Measurements from ENCODE around the gene SLC25A45. TPM values are rescaled to one million over a fixed set of nuclear protein-coding genes. Genes with fewer than 3 reads are reported as not detected.

SLC25A45 gene
- total RNA-seq, 1 experiment from 2014 or later = 8.5 TPM

DNA sequence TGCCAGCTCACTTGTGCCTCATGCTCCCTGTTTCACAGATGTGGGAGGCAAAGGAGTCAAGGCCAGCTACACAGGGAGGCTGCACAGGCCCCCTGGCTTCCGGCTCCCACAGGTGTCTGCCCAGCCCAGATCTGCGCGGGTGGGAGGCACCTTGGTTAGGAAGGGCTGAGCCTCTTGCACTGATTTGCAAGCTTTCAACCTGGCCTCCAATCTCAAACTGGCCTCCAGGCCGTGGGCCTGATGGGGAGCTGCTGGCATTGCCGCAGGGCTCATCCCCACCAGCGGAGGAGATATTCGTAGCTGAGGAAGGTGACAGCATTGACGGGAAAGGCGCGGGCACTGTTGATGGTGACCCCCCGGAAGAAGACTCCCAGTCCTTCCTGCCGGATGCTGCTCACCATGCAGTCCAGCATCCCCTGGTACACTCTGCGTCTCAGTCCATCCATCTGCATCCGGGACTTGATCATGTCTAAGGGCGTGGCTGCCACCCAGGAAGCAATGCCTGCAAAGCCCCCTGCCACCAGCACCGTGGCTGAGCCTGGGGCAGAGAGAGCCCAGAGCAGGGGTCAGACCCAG, 6.2 kb downstream of the SLC25A45 start:
- no TSS peak for BruUV-seq (replicated peaks)
- Mint-ChIP-seq H3K9me3 (ENCODE audit: unreplicated experiment) (no peaks in the 10 kb centered on the region), H3K27me3 (ENCODE audit: insufficient read depth, unreplicated experiment) (no peaks in the 10 kb centered on the region), H3K27ac (ENCODE audit: unreplicated experiment) (no peak overlapping the region), H3K36me3 (ENCODE audit: insufficient read depth, unreplicated experiment) (no peaks in the 10 kb centered on the region), H3K4me3 (ENCODE audit: unreplicated experiment) (no peak overlapping the region), H3K4me1 (ENCODE audit: low read depth, unreplicated experiment) (peaks cover 19% of the 10 kb centered on the region)
- ChIA-PET CTCF (interaction anchor here (0.8 kb wide), 1 partner anchor 9 kb away, joined by 7 read pairs; no protein-coding TSS in a partner anchor), POLR2A (interaction anchor here (0.7 kb wide), 1 partner anchor 641 kb away, joined by 5 read pairs; no protein-coding TSS in a partner anchor)
- H3K27me3 ChIP-seq (replicated peaks; ENCODE audit: control insufficient read depth, insufficient read depth, low read length) = no peaks in the 10 kb centered on the region
- H3K36me3 ChIP-seq (ENCODE audit: control insufficient read depth, insufficient read depth, low read length) = no peaks in the 10 kb centered on the region
- no peak for DNase-seq
- intact Hi-C loops (cut with micrococcal nuclease; ENCODE audit: unreplicated experiment) = no loop called here
- no peaks in the 10 kb centered on the region for H3K9me3 ChIP-seq
- H3K4me1 ChIP-seq = peaks cover 46% of the 10 kb centered on the region
- no peak overlapping the region for H3K4me3 ChIP-seq (ENCODE audit: low read depth, low read length)
- TF ChIP-seq, protein P1, sequence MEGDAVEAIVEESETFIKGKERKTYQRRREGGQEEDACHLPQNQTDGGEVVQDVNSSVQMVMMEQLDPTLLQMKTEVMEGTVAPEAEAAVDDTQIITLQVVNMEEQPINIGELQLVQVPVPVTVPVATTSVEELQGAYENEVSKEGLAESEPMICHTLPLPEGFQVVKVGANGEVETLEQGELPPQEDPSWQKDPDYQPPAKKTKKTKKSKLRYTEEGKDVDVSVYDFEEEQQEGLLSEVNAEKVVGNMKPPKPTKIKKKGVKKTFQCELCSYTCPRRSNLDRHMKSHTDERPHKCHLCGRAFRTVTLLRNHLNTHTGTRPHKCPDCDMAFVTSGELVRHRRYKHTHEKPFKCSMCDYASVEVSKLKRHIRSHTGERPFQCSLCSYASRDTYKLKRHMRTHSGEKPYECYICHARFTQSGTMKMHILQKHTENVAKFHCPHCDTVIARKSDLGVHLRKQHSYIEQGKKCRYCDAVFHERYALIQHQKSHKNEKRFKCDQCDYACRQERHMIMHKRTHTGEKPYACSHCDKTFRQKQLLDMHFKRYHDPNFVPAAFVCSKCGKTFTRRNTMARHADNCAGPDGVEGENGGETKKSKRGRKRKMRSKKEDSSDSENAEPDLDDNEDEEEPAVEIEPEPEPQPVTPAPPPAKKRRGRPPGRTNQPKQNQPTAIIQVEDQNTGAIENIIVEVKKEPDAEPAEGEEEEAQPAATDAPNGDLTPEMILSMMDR (IDR thresholded peaks at IDR 0.05; ENCODE audit: insufficient read depth in 1 of 2, low read depth in 1 of 2, low read length in 1 of 2, severe bottlenecking in 1 of 2, unreplicated experiment in 1 of 2) = no peak

DNA sequence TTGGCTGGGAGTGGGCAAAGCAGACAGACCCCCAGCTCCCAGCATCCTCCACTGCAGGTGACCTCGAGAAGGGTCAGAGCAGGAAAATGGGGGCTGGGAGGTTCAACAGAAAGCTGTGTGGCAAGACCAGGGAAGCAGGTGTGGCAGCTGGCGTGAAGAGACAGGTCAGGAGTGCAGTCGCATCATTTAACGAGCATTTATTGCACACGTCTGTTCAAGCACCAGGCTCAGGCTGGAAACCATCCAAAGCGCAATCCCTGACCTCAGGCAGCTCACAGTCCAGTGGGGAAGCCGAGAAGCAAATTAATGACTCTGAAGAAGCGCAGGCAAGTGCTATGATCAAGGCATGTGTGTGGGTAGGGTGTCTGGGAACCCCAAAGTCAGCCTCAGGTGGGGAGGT, 7.4 kb downstream of the SLC25A45 start:
- CTCF ChIA-PET = interaction anchor here (1.1 kb wide), 1 partner anchor 96 kb away, joined by 4 read pairs; no protein-coding TSS in a partner anchor
- no TSS peak for BruUV-seq (replicated peaks)
- H3K4me1 Mint-ChIP-seq (ENCODE audit: low read depth, unreplicated experiment) = peaks cover 24% of the 10 kb centered on the region

DNA sequence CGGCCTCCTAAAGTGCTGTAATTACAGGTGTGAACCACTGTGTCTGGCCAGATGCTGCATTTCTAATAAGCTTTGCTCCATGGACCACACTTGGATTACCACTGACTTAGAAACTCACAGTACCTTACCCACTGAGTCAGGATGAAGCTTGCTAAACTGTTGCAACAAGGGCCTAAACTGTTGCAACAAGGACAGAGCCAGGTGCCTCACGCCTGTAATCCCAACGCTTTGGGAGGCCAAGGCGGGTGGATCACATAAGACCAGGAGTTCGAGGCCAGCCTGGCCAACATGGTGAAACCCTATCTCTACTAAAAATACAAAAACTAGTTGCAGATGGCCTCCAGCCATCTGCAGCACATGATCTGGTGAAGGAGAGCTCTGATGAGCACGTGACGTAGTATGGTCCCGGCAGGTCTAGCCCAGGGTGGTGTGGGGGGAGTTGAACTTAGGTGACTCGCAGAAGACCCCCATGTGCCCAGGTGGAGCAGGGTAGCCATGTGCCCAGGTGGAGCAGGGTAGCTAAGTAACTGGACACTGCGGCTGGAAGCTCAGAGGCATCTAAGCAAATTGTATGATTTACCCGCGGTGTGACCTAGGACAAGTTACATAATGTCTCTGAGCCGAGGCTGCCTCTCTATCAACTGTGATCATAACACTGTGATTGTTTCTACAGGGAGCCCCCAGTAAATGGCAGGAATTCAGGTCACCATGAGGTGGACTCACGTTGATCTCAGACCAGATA, 8.4 kb downstream of the SLC25A45 start:
- H3K9me3 ChIP-seq = no peaks in the 10 kb centered on the region
- H3K36me3 Mint-ChIP-seq (ENCODE audit: insufficient read depth, unreplicated experiment) = peaks cover 4% of the 10 kb centered on the region
- intact Hi-C loops (cut with micrococcal nuclease; ENCODE audit: unreplicated experiment) = no loop called here
- no peaks in the 10 kb centered on the region for H3K9me3 Mint-ChIP-seq (ENCODE audit: unreplicated experiment)
- no peaks in the 10 kb centered on the region for H3K27me3 ChIP-seq (replicated peaks; ENCODE audit: control insufficient read depth, insufficient read depth, low read length)
- CTCF ChIA-PET = interaction anchor here (1.1 kb wide), 1 partner anchor 97 kb away, joined by 4 read pairs; no protein-coding TSS in a partner anchor
- TF ChIP-seq, protein P1 (IDR thresholded peaks at IDR 0.05; ENCODE audit: insufficient read depth in 1 of 2, low read depth in 1 of 2, low read length in 1 of 2, severe bottlenecking in 1 of 2, unreplicated experiment in 1 of 2) = no peak
- POLR2A ChIA-PET = no interaction called here
- H3K36me3 ChIP-seq (ENCODE audit: control insufficient read depth, insufficient read depth, low read length) = no peaks in the 10 kb centered on the region
- no peak for DNase-seq
- H3K4me1 Mint-ChIP-seq (ENCODE audit: low read depth, unreplicated experiment) = peaks cover 27% of the 10 kb centered on the region
- peaks cover 38% of the 10 kb centered on the region for H3K4me1 ChIP-seq
- no peaks in the 10 kb centered on the region for H3K27me3 Mint-ChIP-seq (ENCODE audit: insufficient read depth, unreplicated experiment)
- no peak overlapping the region for H3K27ac Mint-ChIP-seq (ENCODE audit: unreplicated experiment)
- no peak overlapping the region for H3K4me3 Mint-ChIP-seq (ENCODE audit: unreplicated experiment)
- no TSS peak for BruUV-seq (replicated peaks)
- H3K4me3 ChIP-seq (ENCODE audit: low read depth, low read length) = no peak overlapping the region

More for the DNA sequence above, 7.4 kb downstream of the SLC25A45 start:
- Histone ChIP-seq H3K4me1 (peaks cover 46% of the 10 kb centered on the region), H3K9me3 (no peaks in the 10 kb centered on the region), H3K27me3 (replicated peaks; ENCODE audit: control insufficient read depth, insufficient read depth, low read length) (no peaks in the 10 kb centered on the region), H3K4me3 (ENCODE audit: low read depth, low read length) (no peak overlapping the region), H3K36me3 (ENCODE audit: control insufficient read depth, insufficient read depth, low read length) (no peaks in the 10 kb centered on the region)
- Mint-ChIP-seq H3K4me3 (ENCODE audit: unreplicated experiment) (no peak overlapping the region), H3K27ac (ENCODE audit: unreplicated experiment) (no peak overlapping the region), H3K27me3 (ENCODE audit: insufficient read depth, unreplicated experiment) (no peaks in the 10 kb centered on the region), H3K36me3 (ENCODE audit: insufficient read depth, unreplicated experiment) (peaks cover 4% of the 10 kb centered on the region), H3K9me3 (ENCODE audit: unreplicated experiment) (no peaks in the 10 kb centered on the region)
- intact Hi-C loops (cut with micrococcal nuclease; ENCODE audit: unreplicated experiment) = no loop called here
- POLR2A ChIA-PET = no interaction called here
- no peak for DNase-seq
- TF ChIP-seq, protein P1 (IDR thresholded peaks at IDR 0.05; ENCODE audit: insufficient read depth in 1 of 2, low read depth in 1 of 2, low read length in 1 of 2, severe bottlenecking in 1 of 2, unreplicated experiment in 1 of 2) = no peak
